Measurements from ENCODE around the gene PI4KA.

Gene PI4KA

GRCh38 chr22:20852503-20852902, 6.1 kb downstream of the PI4KA start:
- ATAC-seq: no peak
- no peak for TF ChIP-seq ZC3H10 (CRISPR knock-in tag; IDR thresholded peaks at IDR 0.05)
- no peak for TF ChIP-seq OSR1 (CRISPR knock-in tag; IDR thresholded peaks at IDR 0.05)

- no peak for ATAC-seq
- TF ChIP-seq TOX (CRISPR knock-in tag; IDR thresholded peaks at IDR 0.05; ENCODE audit: borderline replicate concordance) (no peak), TCF4 (CRISPR knock-in tag; IDR thresholded peaks at IDR 0.05; ENCODE audit: borderline replicate concordance) (no peak), ZNF70 (CRISPR knock-in tag; IDR thresholded peaks at IDR 0.05) (no peak), OSR1 (CRISPR knock-in tag; IDR thresholded peaks at IDR 0.05) (no peak), PPARA (CRISPR knock-in tag; IDR thresholded peaks at IDR 0.05; ENCODE audit: borderline replicate concordance) (no peak), ESRRG (CRISPR knock-in tag; IDR thresholded peaks at IDR 0.05) (no peak), CREB5 (CRISPR knock-in tag; IDR thresholded peaks at IDR 0.05; ENCODE audit: low read depth) (no peak), ZFP3 (CRISPR knock-in tag; IDR thresholded peaks at IDR 0.05) (no peak), POU6F1 (CRISPR knock-in tag; IDR thresholded peaks at IDR 0.05; ENCODE audit: borderline replicate concordance, low read depth) (no peak), CSDC2 (CRISPR knock-in tag; IDR thresholded peaks at IDR 0.05) (no peak), ZNF8 (CRISPR knock-in tag; IDR thresholded peaks at IDR 0.05) (no peak), ZFP30 (CRISPR knock-in tag; IDR thresholded peaks at IDR 0.05) (no peak), PATZ1 (CRISPR knock-in tag; IDR thresholded peaks at IDR 0.05; ENCODE audit: borderline replicate concordance) (no peak), ARNTL (CRISPR knock-in tag; IDR thresholded peaks at IDR 0.05; ENCODE audit: borderline replicate concordance, low read depth) (no peak)
Observed at GRCh38 chr22:20852076-20852475, 6.5 kb downstream of the PI4KA start.

- no peak for ATAC-seq
- no peak for TF ChIP-seq CSDC2 (CRISPR knock-in tag; IDR thresholded peaks at IDR 0.05)
- no peak for TF ChIP-seq ZNF565 (CRISPR knock-in tag; conservative IDR thresholded peaks at IDR 0.05; ENCODE audit: low read depth)
- TF ChIP-seq BACH2 (CRISPR knock-in tag; IDR thresholded peaks at IDR 0.05; ENCODE audit: borderline replicate concordance): no peak
- TF ChIP-seq SNAI2 (CRISPR knock-in tag; IDR thresholded peaks at IDR 0.05): no peak
- no peak for TF ChIP-seq POU6F1 (CRISPR knock-in tag; IDR thresholded peaks at IDR 0.05; ENCODE audit: borderline replicate concordance, low read depth)
- TF ChIP-seq PATZ1 (CRISPR knock-in tag; IDR thresholded peaks at IDR 0.05; ENCODE audit: borderline replicate concordance): no peak
- TF ChIP-seq TSHZ2 (CRISPR knock-in tag; IDR thresholded peaks at IDR 0.05): no peak
Observed at GRCh38 chr22:20847318-20847822, 11.2 kb downstream of the PI4KA start.

Data from SK-N-SH treated with all-trans-retinoic acid at 6 μM for 48 hours (cell line).